SK-N-SH treated with all-trans-retinoic acid at 6 μM for 48 hours (cell line): ENCODE measurements around the gene CDK15.
A peak's percentile ranks its signal among the peaks of the same experiment; 100 is the strongest.

ENCODE experiments used
- ATAC-seq: fragments of 200-7000 bp; cut with Tn5 transposase; 3 replicates; pipeline ENCODE4 v1.9.1; 2020; ENCODE audit warnings: mild to moderate bottlenecking, moderate library complexity
- ARNTL ChIP-seq: fragments of 450-650 bp; formaldehyde crosslinking; IDR thresholded peaks from 2 replicates; pipeline ENCODE4 v1.5.0; 2020; ENCODE audit warnings: low read depth, mild to moderate bottlenecking, moderate library complexity, borderline replicate concordance
- BACH2 ChIP-seq: fragments of 250-450 bp; sonication (Bioruptor Pico); IDR thresholded peaks from 2 replicates; pipeline ENCODE4 v1.9.0; 2021; ENCODE audit warnings: mild to moderate bottlenecking, borderline replicate concordance
- CSDC2 ChIP-seq: fragments of 250-450 bp; sonication (Bioruptor Pico); IDR thresholded peaks from 2 replicates; pipeline ENCODE4 v1.5.0; 2020; ENCODE audit warnings: mild to moderate bottlenecking, moderate library complexity
- ESRRG ChIP-seq: fragments of 250-450 bp; sonication (Bioruptor Pico); IDR thresholded peaks from 2 replicates; pipeline ENCODE4 v1.6.1; 2021; ENCODE audit warnings: mild to moderate bottlenecking
- GLIS3 ChIP-seq: fragments of 250-450 bp; sonication (Bioruptor Pico); IDR thresholded peaks from 2 replicates; pipeline ENCODE4 v1.5.0; 2020; ENCODE audit warnings: mild to moderate bottlenecking, moderate library complexity
- ISL1 ChIP-seq: fragments of 250-450 bp; sonication (Bioruptor Pico); IDR thresholded peaks from 2 replicates; pipeline ENCODE4 v2.1.2; 2022; ENCODE audit warnings: mild to moderate bottlenecking, moderate library complexity
- OSR1 ChIP-seq: fragments of 250-450 bp; sonication (Bioruptor Pico); IDR thresholded peaks from 2 replicates; pipeline ENCODE4 v1.8.0; 2022; ENCODE audit warnings: moderate library complexity, mild to moderate bottlenecking, inconsistent platforms
- PPARA ChIP-seq: fragments of 250-450 bp; sonication (Bioruptor Pico); IDR thresholded peaks from 2 replicates; pipeline ENCODE4 v1.5.0; 2020; ENCODE audit warnings: mild to moderate bottlenecking, borderline replicate concordance
- RARB ChIP-seq: fragments of 250-450 bp; sonication (Bioruptor Pico); IDR thresholded peaks from 2 replicates; pipeline ENCODE4 v1.8.0; 2021; ENCODE audit warnings: mild to moderate bottlenecking, moderate library complexity
- SNAI2 ChIP-seq: fragments of 250-450 bp; sonication (Bioruptor Pico); IDR thresholded peaks from 2 replicates; pipeline ENCODE4 v1.5.0; 2020; ENCODE audit warnings: mild to moderate bottlenecking, moderate library complexity
- TCF4 ChIP-seq: fragments of 250-450 bp; sonication (Bioruptor Pico); IDR thresholded peaks from 2 replicates; pipeline ENCODE4 v1.8.0; 2021; ENCODE audit warnings: mild to moderate bottlenecking, moderate library complexity, borderline replicate concordance
- TOX ChIP-seq: fragments of 250-450 bp; sonication (Bioruptor Pico); IDR thresholded peaks from 2 replicates; pipeline ENCODE4 v1.8.0; 2021; ENCODE audit warnings: mild to moderate bottlenecking, moderate library complexity, borderline replicate concordance
- ZC3H10 ChIP-seq: fragments of 250-450 bp; sonication (Bioruptor Pico); IDR thresholded peaks from 2 replicates; pipeline ENCODE4 v1.5.1; 2021; ENCODE audit warnings: mild to moderate bottlenecking, moderate library complexity
- ZFP30 ChIP-seq: fragments of 450-650 bp; formaldehyde crosslinking; IDR thresholded peaks from 2 replicates; pipeline ENCODE4 v1.5.0; 2022; ENCODE audit warnings: mild to moderate bottlenecking, moderate library complexity
- ZNF565 ChIP-seq: fragments of 450-650 bp; formaldehyde crosslinking; conservative IDR thresholded peaks from 2 replicates; pipeline ENCODE4 v1.5.0; 2020; ENCODE audit warnings: low read depth, mild to moderate bottlenecking, moderate library complexity
- ZNF70 ChIP-seq: fragments of 450-650 bp; formaldehyde crosslinking; IDR thresholded peaks from 2 replicates; pipeline ENCODE4 v1.5.0; 2020; ENCODE audit warnings: mild to moderate bottlenecking, moderate library complexity
- ZNF8 ChIP-seq: fragments of 450-650 bp; formaldehyde crosslinking; IDR thresholded peaks from 2 replicates; pipeline ENCODE4 v1.5.0; 2020; ENCODE audit warnings: mild to moderate bottlenecking, moderate library complexity
- TF ChIP-seq, protein P1 (sequence below): fragments of 250-450 bp; sonication (Bioruptor Pico); IDR thresholded peaks from 2 replicates; pipeline ENCODE4 v1.8.0; 2020; ENCODE audit warnings: mild to moderate bottlenecking, moderate library complexity, borderline replicate concordance
- TF ChIP-seq, protein P2 (sequence below): fragments of 250-450 bp; sonication (Bioruptor Pico); IDR thresholded peaks from 2 replicates; pipeline ENCODE4 v1.5.1; 2020; ENCODE audit warnings: low read depth, mild to moderate bottlenecking, moderate library complexity
- TF ChIP-seq, protein P3 (sequence below): fragments of 250-450 bp; sonication (Bioruptor Pico); IDR thresholded peaks from 2 replicates; pipeline ENCODE4 v1.5.1; 2021; ENCODE audit warnings: mild to moderate bottlenecking, moderate library complexity
- TF ChIP-seq, protein P4 (sequence below): fragments of 250-450 bp; sonication (Bioruptor Pico); IDR thresholded peaks from 2 replicates; pipeline ENCODE4 v1.8.0; 2021; ENCODE audit warnings: low read depth, mild to moderate bottlenecking, moderate library complexity, borderline replicate concordance
- TF ChIP-seq, protein P5 (sequence below): fragments of 250-450 bp; sonication (Bioruptor Pico); IDR thresholded peaks from 2 replicates; pipeline ENCODE4 v1.5.0; 2020; ENCODE audit warnings: mild to moderate bottlenecking, moderate library complexity

The CDK15 gene

DNA sequence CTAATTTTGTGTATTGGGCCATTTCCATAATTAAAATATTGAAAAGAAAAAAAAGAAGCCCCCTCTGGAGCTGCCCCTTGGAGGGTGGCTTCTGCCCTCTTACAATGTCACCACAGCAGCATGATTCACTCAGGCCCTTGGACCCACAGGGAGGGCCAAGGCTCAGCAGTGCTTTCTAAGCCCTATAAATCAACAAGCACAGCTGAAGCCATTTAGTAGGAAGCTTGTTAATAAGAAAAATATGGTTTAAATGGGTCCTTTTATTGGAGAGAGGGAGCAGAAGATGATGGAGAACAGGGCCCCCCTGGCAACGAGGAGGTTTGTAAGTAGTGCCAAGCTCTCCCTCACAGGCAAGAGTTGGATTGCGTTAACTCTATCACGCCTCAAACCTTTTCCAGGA is 119.7 kb downstream of the CDK15 start:
- no peak for TF ChIP-seq RARB
- no peak for TF ChIP-seq TCF4 (CRISPR knock-in tag)
- TF ChIP-seq, protein P1, sequence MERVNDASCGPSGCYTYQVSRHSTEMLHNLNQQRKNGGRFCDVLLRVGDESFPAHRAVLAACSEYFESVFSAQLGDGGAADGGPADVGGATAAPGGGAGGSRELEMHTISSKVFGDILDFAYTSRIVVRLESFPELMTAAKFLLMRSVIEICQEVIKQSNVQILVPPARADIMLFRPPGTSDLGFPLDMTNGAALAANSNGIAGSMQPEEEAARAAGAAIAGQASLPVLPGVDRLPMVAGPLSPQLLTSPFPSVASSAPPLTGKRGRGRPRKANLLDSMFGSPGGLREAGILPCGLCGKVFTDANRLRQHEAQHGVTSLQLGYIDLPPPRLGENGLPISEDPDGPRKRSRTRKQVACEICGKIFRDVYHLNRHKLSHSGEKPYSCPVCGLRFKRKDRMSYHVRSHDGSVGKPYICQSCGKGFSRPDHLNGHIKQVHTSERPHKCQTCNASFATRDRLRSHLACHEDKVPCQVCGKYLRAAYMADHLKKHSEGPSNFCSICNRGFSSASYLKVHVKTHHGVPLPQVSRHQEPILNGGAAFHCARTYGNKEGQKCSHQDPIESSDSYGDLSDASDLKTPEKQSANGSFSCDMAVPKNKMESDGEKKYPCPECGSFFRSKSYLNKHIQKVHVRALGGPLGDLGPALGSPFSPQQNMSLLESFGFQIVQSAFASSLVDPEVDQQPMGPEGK, result no peak
- no peak for TF ChIP-seq BACH2 (CRISPR knock-in tag)
- no peak for TF ChIP-seq PPARA (CRISPR knock-in tag)
- TF ChIP-seq, protein P2, sequence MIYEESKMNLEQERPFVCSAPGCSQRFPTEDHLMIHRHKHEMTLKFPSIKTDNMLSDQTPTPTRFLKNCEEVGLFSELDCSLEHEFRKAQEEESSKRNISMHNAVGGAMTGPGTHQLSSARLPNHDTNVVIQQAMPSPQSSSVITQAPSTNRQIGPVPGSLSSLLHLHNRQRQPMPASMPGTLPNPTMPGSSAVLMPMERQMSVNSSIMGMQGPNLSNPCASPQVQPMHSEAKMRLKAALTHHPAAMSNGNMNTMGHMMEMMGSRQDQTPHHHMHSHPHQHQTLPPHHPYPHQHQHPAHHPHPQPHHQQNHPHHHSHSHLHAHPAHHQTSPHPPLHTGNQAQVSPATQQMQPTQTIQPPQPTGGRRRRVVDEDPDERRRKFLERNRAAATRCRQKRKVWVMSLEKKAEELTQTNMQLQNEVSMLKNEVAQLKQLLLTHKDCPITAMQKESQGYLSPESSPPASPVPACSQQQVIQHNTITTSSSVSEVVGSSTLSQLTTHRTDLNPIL (CRISPR knock-in tag), result no peak
- no peak for TF ChIP-seq ZNF70 (CRISPR knock-in tag)
- no peak for TF ChIP-seq ARNTL (CRISPR knock-in tag)
- TF ChIP-seq, protein P3, sequence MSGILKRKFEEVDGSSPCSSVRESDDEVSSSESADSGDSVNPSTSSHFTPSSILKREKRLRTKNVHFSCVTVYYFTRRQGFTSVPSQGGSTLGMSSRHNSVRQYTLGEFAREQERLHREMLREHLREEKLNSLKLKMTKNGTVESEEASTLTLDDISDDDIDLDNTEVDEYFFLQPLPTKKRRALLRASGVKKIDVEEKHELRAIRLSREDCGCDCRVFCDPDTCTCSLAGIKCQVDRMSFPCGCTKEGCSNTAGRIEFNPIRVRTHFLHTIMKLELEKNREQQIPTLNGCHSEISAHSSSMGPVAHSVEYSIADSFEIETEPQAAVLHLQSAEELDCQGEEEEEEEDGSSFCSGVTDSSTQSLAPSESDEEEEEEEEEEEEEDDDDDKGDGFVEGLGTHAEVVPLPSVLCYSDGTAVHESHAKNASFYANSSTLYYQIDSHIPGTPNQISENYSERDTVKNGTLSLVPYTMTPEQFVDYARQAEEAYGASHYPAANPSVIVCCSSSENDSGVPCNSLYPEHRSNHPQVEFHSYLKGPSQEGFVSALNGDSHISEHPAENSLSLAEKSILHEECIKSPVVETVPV (CRISPR knock-in tag), result no peak
- TF ChIP-seq, protein P4, sequence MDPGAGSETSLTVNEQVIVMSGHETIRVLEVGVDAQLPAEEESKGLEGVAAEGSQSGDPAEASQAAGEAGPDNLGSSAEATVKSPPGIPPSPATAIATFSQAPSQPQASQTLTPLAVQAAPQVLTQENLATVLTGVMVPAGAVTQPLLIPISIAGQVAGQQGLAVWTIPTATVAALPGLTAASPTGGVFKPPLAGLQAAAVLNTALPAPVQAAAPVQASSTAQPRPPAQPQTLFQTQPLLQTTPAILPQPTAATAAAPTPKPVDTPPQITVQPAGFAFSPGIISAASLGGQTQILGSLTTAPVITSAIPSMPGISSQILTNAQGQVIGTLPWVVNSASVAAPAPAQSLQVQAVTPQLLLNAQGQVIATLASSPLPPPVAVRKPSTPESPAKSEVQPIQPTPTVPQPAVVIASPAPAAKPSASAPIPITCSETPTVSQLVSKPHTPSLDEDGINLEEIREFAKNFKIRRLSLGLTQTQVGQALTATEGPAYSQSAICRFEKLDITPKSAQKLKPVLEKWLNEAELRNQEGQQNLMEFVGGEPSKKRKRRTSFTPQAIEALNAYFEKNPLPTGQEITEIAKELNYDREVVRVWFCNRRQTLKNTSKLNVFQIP, result no peak
- TF ChIP-seq CSDC2, result no peak
- no peak for TF ChIP-seq ZNF565 (CRISPR knock-in tag)
- TF ChIP-seq, protein P5, sequence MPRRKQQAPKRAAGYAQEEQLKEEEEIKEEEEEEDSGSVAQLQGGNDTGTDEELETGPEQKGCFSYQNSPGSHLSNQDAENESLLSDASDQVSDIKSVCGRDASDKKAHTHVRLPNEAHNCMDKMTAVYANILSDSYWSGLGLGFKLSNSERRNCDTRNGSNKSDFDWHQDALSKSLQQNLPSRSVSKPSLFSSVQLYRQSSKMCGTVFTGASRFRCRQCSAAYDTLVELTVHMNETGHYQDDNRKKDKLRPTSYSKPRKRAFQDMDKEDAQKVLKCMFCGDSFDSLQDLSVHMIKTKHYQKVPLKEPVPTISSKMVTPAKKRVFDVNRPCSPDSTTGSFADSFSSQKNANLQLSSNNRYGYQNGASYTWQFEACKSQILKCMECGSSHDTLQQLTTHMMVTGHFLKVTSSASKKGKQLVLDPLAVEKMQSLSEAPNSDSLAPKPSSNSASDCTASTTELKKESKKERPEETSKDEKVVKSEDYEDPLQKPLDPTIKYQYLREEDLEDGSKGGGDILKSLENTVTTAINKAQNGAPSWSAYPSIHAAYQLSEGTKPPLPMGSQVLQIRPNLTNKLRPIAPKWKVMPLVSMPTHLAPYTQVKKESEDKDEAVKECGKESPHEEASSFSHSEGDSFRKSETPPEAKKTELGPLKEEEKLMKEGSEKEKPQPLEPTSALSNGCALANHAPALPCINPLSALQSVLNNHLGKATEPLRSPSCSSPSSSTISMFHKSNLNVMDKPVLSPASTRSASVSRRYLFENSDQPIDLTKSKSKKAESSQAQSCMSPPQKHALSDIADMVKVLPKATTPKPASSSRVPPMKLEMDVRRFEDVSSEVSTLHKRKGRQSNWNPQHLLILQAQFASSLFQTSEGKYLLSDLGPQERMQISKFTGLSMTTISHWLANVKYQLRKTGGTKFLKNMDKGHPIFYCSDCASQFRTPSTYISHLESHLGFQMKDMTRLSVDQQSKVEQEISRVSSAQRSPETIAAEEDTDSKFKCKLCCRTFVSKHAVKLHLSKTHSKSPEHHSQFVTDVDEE (CRISPR knock-in tag), result no peak
- no peak for TF ChIP-seq TOX (CRISPR knock-in tag)
- no peak for TF ChIP-seq OSR1
- no peak for TF ChIP-seq GLIS3 (CRISPR knock-in tag)
- TF ChIP-seq ZFP30 (CRISPR knock-in tag), result no peak
- no peak for TF ChIP-seq ZC3H10 (CRISPR knock-in tag)
- no peak for TF ChIP-seq ESRRG (CRISPR knock-in tag)
- ATAC-seq, result peak; percentile 77

DNA sequence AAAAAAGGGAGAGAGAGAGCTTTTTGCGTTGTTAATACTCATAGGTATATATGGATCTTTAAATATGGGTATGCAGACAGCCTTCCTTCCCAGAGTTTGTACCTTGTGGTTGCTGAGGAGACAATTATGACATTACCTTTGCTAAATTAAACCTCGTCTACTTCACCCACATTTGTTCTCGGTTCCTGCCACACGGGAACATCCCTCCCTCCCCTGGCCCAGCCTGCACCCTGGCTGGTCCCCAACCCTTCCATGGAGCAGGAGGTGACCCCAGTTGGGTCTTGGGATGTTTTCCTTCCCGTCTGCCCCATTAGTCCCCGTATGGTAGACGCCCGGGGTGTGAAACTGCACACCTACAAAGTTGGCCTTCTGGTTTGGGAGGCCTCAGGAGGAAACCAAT is 122.0 kb downstream of the CDK15 start:
- no peak for ATAC-seq
- TF ChIP-seq ZC3H10 (CRISPR knock-in tag), result no peak
- no peak for TF ChIP-seq ZNF8 (CRISPR knock-in tag)
- TF ChIP-seq ARNTL (CRISPR knock-in tag), result no peak
- TF ChIP-seq, protein P5 (CRISPR knock-in tag), result no peak
- no peak for TF ChIP-seq SNAI2 (CRISPR knock-in tag)
- TF ChIP-seq, protein P4, result no peak
- no peak for TF ChIP-seq ISL1 (CRISPR knock-in tag)
